HG03575 (cell line): ENCODE results near the gene CALML5.

ENCODE experiments used
- ATAC-seq: cut with Tn5 transposase; IDR thresholded peaks from one replicate; pipeline ENCODE4 v1.9.1; 2021; ENCODE audit not compliant: unreplicated experiment, insufficient number of reproducible peaks, low FRiP score; ENCODE audit errors: extremely low read depth

Gene CALML5

GRCh38 chr10:5534051-5534821, 34.9 kb upstream of the CALML5 start:
- no peak for ATAC-seq

GRCh38 chr10:5533098-5533731, 33.8 kb upstream of the CALML5 start:
- ATAC-seq = no peak

- no peak for ATAC-seq
These were observed 33.3 kb upstream of the CALML5 start for GRCh38 chr10:5532618-5533097.

- ATAC-seq = no peak
These were observed 32.9 kb upstream of the CALML5 start for GRCh38 chr10:5532307-5532605.

GRCh38 chr10:5531558-5532306, 32.4 kb upstream of the CALML5 start:
- ATAC-seq = no peak

GRCh38 chr10:5530846-5531557, 31.6 kb upstream of the CALML5 start:
- no peak for ATAC-seq

- ATAC-seq = no peak
These were observed 31.0 kb upstream of the CALML5 start for GRCh38 chr10:5530412-5530806.

- no peak for ATAC-seq
These were observed 30.5 kb upstream of the CALML5 start for GRCh38 chr10:5529702-5530411.

GRCh38 chr10:5528989-5529701, 29.8 kb upstream of the CALML5 start:
- no peak for ATAC-seq

- ATAC-seq = no peak
These were observed 28.2 kb upstream of the CALML5 start for GRCh38 chr10:5527332-5528200.

- ATAC-seq = no peak
These were observed 27.4 kb upstream of the CALML5 start for GRCh38 chr10:5526691-5527331.

GRCh38 chr10:5525561-5526341, 26.4 kb upstream of the CALML5 start:
- no peak for ATAC-seq

GRCh38 chr10:5524641-5525560, 25.5 kb upstream of the CALML5 start, which contains the start of gene CALML3:
Gene CALML3 (plus strand): TSS chr10:5524961. CDS start chr10:5525086, 125 bp downstream.
- no peak for ATAC-seq

- no peak for ATAC-seq
These were observed 24.6 kb upstream of the CALML5 start for GRCh38 chr10:5523796-5524574.
